Body of pancreas (tissue), 4 donors: ENCODE measurements around the gene NQO2. TPM values are rescaled to one million over a fixed set of nuclear protein-coding genes. Genes with fewer than 3 reads are reported as not detected.

Source experiments
- ATAC-seq: fragments of 150-250 bp; one replicate; pipeline ENCODE4 v1.9.1; 2016
- DNase-seq, 4 donors: peaks; one replicate each; pipeline ENCODE4 v3.0.0-alpha.2; 2019
- H3K27ac ChIP-seq, 4 donors: fragments of 200-600 bp; sonication (generic); 1 replicate in 3 of 4; 2 replicates in 1 of 4; pipeline versions ENCODE4 v1.5.1 to v1.6.1; 2016 to 2019; ENCODE audit warnings: mild to moderate bottlenecking in 1 of 4, mixed read lengths in 1 of 4, moderate library complexity in 1 of 4
- H3K27me3 ChIP-seq, 2 donors: fragments of 200-600 bp; sonication (generic); one replicate each; pipeline ENCODE4 v1.6.0; 2016; ENCODE audit warnings: mild to moderate bottlenecking in 1 of 2
- H3K36me3 ChIP-seq, 2 donors: fragments of 200-600 bp; sonication (generic); replicated peaks in 1 of 2; 2 replicates each; pipeline ENCODE4 v1.5.1; 2016; ENCODE audit warnings: low read depth in 2 of 2; ENCODE audit not compliant: insufficient read depth in 1 of 2
- H3K4me1 ChIP-seq: fragments of 200-600 bp; sonication (generic); one replicate; pipeline ENCODE4 v1.6.0; 2016
- H3K4me3 ChIP-seq, 2 donors: fragments of 200-600 bp; sonication (generic); 1 replicate in 1 of 2; 2 replicates in 1 of 2; pipeline ENCODE4 v1.5.1; 2016 to 2019
- H3K9me3 ChIP-seq, 3 donors: fragments of 200-600 bp; sonication (generic); 1 replicate in 2 of 3; 2 replicates in 1 of 3; pipeline ENCODE4 v1.5.1; 2016
- CTCF ChIP-seq, 7 experiments: fragments of 450-650 bp in 4 of 7; fragments of 200-600 bp in 3 of 7; sonication (generic) in 3 of 7; IDR thresholded peaks; one replicate each; pipeline ENCODE4 v1.5.1; 2016 to 2019; ENCODE audit warnings: antibody characterized with exemption in 7 of 7
- POLR2A ChIP-seq, 3 donors: fragments of 450-650 bp; IDR thresholded peaks; one replicate each; pipeline ENCODE4 v1.6.1; 2016; ENCODE audit warnings: antibody characterized with exemption in 3 of 3, mild to moderate bottlenecking in 2 of 3
- WGBS, 2 donors: methylation state at CpG; one replicate each; pipeline ENCODE4 v1.1.5; 2017; 5-methylcytosine and 5-hydroxymethylcytosine counted together
- intact Hi-C: fragments of 100-400 bp; cut with DNase I; formaldehyde crosslinking; loops from one replicate; pipeline ENCODE4 v1.15.1; 2023
- total RNA-seq, 2 donors: library from RNA; depleted of rRNA; stranded (reverse); fragments of >200 nt; gene quantifications; one replicate each; pipeline ENCODE4 v1.1.0, GENCODE V29; 2016

Gene NQO2
- total RNA-seq, 2 donors from 2014 or later: 7.3 to 17.1 TPM

GRCh38 chr6:2986722-2987221, 12.9 kb upstream of the NQO2 start:
- Histone ChIP-seq H3K4me3 (no peak overlapping the region), H3K36me3 (no peaks in the 10 kb centered on the region), H3K27me3 (no peaks in the 10 kb centered on the region), H3K4me1 (peaks cover 17% of the 10 kb centered on the region), H3K9me3 (no peaks in the 10 kb centered on the region), H3K27ac (peak overlapping the region in 1 of 4 donors; percentile 94)
- WGBS, 2 donors: 50 to 64% methylated on average over 3 to 4 of the region's 4 CpGs
- ATAC-seq (no peak), DNase-seq (peak in 1 of 4 donors; percentile 38)
- TF ChIP-seq POLR2A (IDR thresholded peaks at IDR 0.05) (no peak), CTCF (IDR thresholded peaks at IDR 0.05) (no peak)
- intact Hi-C loops: no loop called here

GRCh38 chr6:2988094-2988425, 11.6 kb upstream of the NQO2 start:
- peak overlapping the region in 1 of 2 donors; percentile 79 for H3K4me3 ChIP-seq
- DNase-seq (no peak), ATAC-seq (no peak)
- intact Hi-C loops: no loop called here
- peak overlapping the region; percentile 92 to 96 (median 94) for H3K27ac ChIP-seq
- TF ChIP-seq CTCF (IDR thresholded peaks at IDR 0.05): no peak
- TF ChIP-seq POLR2A (IDR thresholded peaks at IDR 0.05): no peak
- no peaks in the 10 kb centered on the region for H3K9me3 ChIP-seq
- 15 to 20% methylated on average over 2 of the region's 2 CpGs for WGBS, 2 donors
- H3K27me3 ChIP-seq: no peaks in the 10 kb centered on the region
- H3K36me3 ChIP-seq: no peaks in the 10 kb centered on the region
- peaks cover 17% of the 10 kb centered on the region for H3K4me1 ChIP-seq

- WGBS, 2 donors: 0 to 1% methylated on average over 24 to 56 of the region's 64 CpGs
- Histone ChIP-seq H3K4me1 (peaks cover 17% of the 10 kb centered on the region), H3K9me3 (no peaks in the 10 kb centered on the region), H3K36me3 (no peaks in the 10 kb centered on the region), H3K27me3 (no peaks in the 10 kb centered on the region), H3K4me3 (peak overlapping the region; percentile 51 to 79), H3K27ac (peak overlapping the region; percentile 92 to 96 (median 94))
- intact Hi-C loops: no loop called here
- ATAC-seq (peak; percentile 79), DNase-seq (peak; percentile 85 to 91 (median 90))
- peak; percentile 80 to 98 (median 89) for TF ChIP-seq CTCF (IDR thresholded peaks at IDR 0.05)
- peak; percentile 56 to 83 (median 82) for TF ChIP-seq POLR2A (IDR thresholded peaks at IDR 0.05)
These were observed 11.0 kb upstream of the NQO2 start for GRCh38 chr6:2988426-2989331.

GRCh38 chr6:2989332-2990247, 10.1 kb upstream of the NQO2 start:
- DNase-seq: peak; percentile 89 to 94 (median 92)
- peak overlapping the region; percentile 51 to 79 for H3K4me3 ChIP-seq
- peak in 2 of 3 donors; percentile 65 to 90 for TF ChIP-seq POLR2A (IDR thresholded peaks at IDR 0.05)
- peak in 4 of 7 experiments; percentile 1 to 32 (median 8) for TF ChIP-seq CTCF (IDR thresholded peaks at IDR 0.05)
- peaks cover 17% of the 10 kb centered on the region for H3K4me1 ChIP-seq
- peak overlapping the region; percentile 92 to 96 (median 94) for H3K27ac ChIP-seq
- H3K27me3 ChIP-seq: no peaks in the 10 kb centered on the region
- 0 to 1% methylated on average over 22 of the region's 22 CpGs for WGBS, 2 donors
- no peaks in the 10 kb centered on the region for H3K36me3 ChIP-seq
- H3K9me3 ChIP-seq: no peaks in the 10 kb centered on the region
- ATAC-seq: peak; percentile 77
- intact Hi-C loops: no loop called here
